ENCODE measurements around the gene C9orf40.

The C9orf40 gene

GRCh38 chr9:74952201-74953151 is at the start of gene C9orf40:
Gene C9orf40 (minus strand): TSS chr9:74952912. CDS start chr9:74952611, 301 bp downstream.
- DNase-seq = peak; percentile 90

GRCh38 chr9:75001719-75002421 is 49.2 kb upstream of the C9orf40 start:
- peak; percentile 82 for DNase-seq

- no peak for DNase-seq
Measured at GRCh38 chr9:75000835-75001234, 48.1 kb upstream of the C9orf40 start.

- DNase-seq = no peak
Measured at GRCh38 chr9:74985041-74985440, 32.3 kb upstream of the C9orf40 start.

- DNase-seq = no peak
Measured at GRCh38 chr9:74983709-74984108, 31.0 kb upstream of the C9orf40 start.

- DNase-seq = no peak
Measured at GRCh38 chr9:74979844-74980243, 27.1 kb upstream of the C9orf40 start.

GRCh38 chr9:74977287-74977686 is 24.6 kb upstream of the C9orf40 start:
- DNase-seq = no peak

- no peak for DNase-seq
Measured at GRCh38 chr9:74975538-74975937, 22.8 kb upstream of the C9orf40 start.

GRCh38 chr9:74974558-74974957 is 21.8 kb upstream of the C9orf40 start:
- no peak for DNase-seq

GRCh38 chr9:74973714-74974113 is 21.0 kb upstream of the C9orf40 start:
- peak; percentile 16 for DNase-seq

GRCh38 chr9:74963056-74963455 is 10.3 kb upstream of the C9orf40 start:
- DNase-seq = no peak

GRCh38 chr9:74961496-74961895 is 8.8 kb upstream of the C9orf40 start:
- no peak for DNase-seq

GRCh38 chr9:74960561-74960960 is 7.8 kb upstream of the C9orf40 start:
- no peak for DNase-seq

- no peak for DNase-seq
Measured at GRCh38 chr9:74958587-74958986, 5.9 kb upstream of the C9orf40 start.

- no peak for DNase-seq
Measured at GRCh38 chr9:74953235-74953751, 581 bp upstream of the C9orf40 start.

GRCh38 chr9:74951725-74952151 is 974 bp downstream of the C9orf40 start:
- peak; percentile 58 for DNase-seq

- DNase-seq = no peak
Measured at GRCh38 chr9:74951107-74951720, 1.5 kb downstream of the C9orf40 start.

GRCh38 chr9:74949859-74950855 is 2.6 kb downstream of the C9orf40 start:
- no peak for DNase-seq

GRCh38 chr9:74948937-74949336 is 3.8 kb downstream of the C9orf40 start:
- no peak for DNase-seq

- DNase-seq = no peak
Measured at GRCh38 chr9:74946686-74947085, 6.0 kb downstream of the C9orf40 start.

GRCh38 chr9:74942801-74943200 is 9.9 kb downstream of the C9orf40 start:
- no peak for DNase-seq

- peak; percentile 65 for DNase-seq
Measured at GRCh38 chr9:74940600-74940999, 12.1 kb downstream of the C9orf40 start.
